NCI-H82 treated with DMSO at 0.1 percent for 48 hours (cell line): ENCODE data around the gene RMDN2.
A peak's percentile ranks its signal among the peaks of the same experiment; 100 is the strongest.
"Not testable (repeated sequence)": the region's sequence is repeated elsewhere in the genome, so short reads cannot be mapped to it uniquely, and the experiment has no call there.

Experiments
- DNase-seq: peaks from one replicate; lab custom pipeline; 2025; ENCODE audit not compliant: unreplicated experiment; lab: John Stamatoyannopoulos, UW

The RMDN2 gene

DNA sequence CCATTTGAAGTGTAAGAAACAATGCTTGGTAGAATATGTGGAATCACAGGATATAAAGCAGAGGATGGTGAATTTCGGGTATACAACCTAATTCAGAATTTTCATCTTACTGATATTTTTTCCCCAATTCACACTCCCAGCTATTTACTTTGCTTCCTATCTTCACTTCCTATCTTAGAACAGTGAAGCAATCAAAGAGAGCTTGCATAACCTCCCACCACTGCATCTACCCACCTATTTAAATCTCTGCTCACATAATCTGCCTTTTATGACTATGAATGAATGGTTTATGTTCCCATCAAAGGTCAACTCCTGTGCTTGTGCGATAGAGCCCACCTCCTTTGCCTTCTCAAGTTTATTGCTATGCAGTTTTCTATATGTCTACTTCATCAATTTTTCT is 3.3 kb downstream of the RMDN2 start:
- DNase-seq: no peak

DNA sequence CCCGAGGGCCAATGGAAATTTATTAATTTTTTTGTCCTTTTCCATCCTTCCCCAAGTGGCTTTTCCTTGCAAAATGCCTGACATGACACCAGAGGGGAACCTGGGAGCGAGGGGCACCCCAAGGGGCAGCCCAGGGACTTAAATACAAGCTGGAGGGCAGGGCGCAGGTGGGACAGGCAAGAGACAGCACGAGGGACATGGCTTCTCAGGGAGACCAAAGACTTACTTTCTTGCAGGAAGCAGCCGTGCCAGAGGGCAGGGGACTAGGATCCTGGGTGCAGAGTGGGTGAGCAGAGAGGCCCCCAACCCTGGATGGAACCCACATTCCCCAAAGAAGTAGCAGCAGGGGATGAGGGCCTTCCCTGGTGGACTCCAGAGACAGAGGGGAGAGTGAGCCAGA is 5.3 kb downstream of the RMDN2 start:
- DNase-seq: not testable (repeated sequence)

DNA sequence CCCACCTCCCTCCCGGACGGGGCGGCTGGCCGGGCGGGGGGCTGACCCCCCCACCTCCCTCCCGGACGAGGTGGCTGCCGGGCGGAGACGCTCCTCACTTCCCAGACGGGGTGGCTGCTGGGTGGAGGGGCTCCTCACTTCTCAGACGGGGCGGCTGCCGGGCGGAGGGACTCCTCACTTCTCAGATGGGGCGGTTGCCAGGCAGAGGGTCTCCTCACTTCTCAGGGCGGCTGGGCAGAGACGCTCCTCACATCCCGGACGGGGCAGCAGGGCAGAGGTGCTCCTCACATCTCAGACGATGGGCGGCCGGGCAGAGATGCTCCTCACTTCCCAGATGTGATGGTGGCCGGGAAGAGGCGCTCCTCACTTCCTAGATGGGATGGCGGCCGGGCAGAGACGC is 7.8 kb downstream of the RMDN2 start:
- DNase-seq: not testable (repeated sequence)

DNA sequence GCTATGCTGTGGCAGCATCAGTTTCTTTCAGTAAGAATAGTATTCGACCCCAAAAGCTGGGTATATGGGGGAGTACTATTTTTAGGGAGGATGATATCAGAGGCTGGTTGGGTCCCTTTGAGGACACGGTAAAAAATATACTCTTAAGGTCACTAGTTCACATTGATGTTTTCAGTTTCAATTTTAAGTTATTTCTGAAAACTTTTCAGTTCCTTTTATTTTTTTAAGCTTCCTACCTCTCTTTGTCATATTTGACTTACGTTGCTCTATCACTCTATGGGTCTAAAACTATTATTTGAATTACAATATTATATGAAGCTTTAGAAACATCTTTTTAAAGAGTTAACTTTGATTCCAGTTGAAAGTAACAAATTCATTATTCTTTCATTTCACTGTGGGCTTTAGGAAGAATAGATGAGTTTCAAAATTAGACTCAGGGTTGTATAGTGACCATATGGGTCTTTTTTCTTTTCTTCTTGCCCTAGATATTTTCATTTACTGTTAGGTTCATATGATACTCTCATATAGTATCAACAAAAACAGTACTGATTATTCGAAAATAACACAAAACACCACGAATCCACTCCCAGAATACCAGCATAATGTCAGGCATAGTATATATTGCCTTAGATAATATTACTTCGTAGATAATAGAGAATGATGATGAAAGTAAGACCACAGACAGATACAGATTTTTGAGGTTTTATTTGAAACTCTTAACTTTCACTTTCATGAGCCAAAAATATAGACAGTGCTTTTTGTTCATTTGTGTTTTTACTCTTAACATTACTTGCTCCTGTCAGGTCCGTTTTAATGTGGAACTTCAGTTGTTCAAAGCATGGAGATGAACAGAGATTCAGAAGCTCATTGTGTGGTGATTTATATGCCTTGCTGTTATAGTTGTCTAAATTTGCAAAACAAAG is 9.8 kb downstream of the RMDN2 start:
- no peak for DNase-seq

DNA sequence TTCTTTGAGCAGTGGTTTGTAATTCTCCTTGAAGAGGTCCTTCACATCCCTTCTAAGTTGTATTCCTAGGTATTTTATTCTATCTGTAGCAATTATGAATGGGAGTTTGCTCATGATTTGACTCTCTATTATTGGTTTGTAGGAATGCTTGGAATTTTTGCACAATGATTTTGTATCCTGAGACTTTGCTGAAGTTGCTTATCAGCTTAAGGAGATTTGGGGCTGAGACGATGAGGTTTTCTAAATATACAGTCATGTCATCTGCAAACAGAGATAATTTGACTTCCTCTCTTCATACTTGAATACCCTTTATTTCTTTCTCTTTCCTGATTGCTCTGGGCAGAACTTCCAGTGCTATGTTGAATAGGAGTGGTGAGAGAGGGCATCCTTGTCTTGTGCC is 12.5 kb downstream of the RMDN2 start:
- DNase-seq: not testable (repeated sequence)

DNA sequence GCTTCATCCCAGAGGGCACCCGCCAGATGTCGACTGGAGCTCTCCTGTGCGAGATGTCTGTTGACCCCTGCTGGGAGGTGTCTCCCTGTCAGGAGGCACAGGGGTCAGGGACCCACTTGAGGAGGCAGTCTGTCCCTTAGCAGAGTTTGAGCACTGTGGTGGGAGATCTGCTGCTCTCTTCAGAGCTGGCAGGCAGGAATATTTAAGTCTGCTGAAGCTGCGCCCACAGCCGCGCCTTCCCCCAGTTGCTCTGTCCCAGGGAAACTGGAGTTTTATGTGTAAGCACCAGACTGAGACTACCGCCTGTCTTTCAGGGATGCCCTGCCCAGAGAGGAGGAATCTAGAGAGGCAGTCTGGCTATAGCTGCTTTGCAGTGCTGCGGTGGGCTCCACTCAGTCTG is 16.2 kb downstream of the RMDN2 start:
- DNase-seq: not testable (repeated sequence)

DNA sequence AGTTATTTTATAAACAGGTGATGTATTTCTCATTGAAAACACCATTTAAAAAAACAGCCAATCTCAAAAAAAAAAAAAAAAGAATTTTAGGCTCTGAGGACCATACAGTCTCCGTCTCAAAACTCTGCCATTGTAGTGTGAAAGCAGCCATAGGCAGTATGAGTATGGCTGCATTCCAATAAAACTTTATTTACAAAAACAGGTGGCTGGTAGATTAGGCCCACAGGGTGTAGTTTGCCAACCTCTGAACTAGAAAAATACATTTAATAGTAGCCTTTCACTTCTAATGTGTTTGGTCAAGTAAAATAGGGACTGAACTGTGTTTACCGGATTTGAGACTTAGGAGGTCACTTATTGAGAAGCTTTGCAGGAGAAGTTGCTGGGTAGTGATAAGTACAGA is 19.2 kb downstream of the RMDN2 start:
- no peak for DNase-seq

DNA sequence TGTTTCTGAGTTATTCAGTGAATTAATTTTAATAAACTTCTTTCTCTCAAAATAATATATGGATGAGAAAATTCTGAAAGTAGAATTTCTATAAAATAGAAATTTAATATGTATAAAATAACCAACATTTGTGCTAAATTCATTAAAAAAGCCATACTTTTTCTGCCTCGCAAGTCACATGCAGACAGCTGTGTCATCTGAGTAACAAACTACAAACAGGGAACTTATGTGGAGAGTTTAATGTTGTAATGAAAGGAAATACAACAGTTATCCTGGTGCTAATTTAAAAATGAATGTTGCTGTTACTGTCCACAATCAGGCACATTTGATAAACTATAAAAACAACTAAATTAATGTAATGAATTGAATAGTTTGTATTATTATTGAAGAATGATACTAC is 22.2 kb downstream of the RMDN2 start:
- no peak for DNase-seq

DNA sequence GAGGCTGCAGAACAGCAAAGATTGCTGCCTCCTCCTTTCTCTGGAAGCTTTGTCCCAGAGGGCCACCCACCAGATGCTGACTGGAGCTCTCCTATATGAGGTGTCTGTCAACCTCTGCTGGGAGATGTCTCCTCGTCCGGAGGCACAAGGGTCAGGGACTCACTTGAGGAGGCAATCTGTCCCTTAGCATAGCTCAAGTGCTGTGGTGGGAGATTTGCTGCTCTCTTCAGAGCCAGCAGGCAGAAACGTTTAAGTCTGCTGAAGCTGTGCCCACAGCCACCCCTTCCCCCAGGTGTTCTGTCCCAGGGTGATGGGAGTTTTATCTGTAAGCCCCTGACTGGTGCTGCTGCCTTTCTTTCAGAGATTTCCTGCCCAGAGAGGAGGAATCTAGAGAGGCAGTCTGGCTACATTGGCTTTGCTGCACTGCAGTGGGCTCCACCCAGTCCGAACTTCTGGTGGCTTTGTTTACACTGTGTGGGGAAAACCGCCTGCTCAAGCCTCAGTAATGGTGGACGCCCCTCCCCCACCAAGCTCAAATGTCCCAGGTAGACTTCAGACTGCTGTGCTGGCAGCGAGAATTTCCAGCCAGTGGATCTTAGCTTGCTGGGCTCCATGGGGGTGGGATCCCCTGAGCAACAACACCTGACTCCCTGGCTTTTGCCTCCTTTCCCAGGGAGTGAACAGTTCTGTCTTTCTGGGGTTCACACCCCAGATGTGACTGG is 37.1 kb downstream of the RMDN2 start:
- DNase-seq: not testable (repeated sequence)

DNA sequence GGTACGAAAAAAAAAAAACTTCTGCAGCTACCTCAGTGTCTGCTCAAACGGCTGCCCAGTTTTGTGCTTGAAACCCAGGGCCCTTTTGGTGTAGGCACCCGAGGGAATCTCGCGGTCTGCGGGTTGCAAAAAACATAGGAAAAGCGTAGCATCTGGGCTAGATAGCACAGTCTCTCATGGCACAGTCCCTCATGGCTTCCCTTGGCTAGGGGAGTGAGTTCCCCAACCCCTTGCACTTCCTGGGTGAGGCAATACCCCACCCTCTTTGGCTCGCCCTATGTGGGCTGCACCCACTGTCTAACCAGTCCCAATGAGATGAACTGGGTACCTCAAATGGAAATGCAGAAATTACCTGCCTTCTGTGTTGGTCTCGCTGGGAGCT is 37.6 kb downstream of the RMDN2 start:
- DNase-seq: not testable (repeated sequence)

DNA sequence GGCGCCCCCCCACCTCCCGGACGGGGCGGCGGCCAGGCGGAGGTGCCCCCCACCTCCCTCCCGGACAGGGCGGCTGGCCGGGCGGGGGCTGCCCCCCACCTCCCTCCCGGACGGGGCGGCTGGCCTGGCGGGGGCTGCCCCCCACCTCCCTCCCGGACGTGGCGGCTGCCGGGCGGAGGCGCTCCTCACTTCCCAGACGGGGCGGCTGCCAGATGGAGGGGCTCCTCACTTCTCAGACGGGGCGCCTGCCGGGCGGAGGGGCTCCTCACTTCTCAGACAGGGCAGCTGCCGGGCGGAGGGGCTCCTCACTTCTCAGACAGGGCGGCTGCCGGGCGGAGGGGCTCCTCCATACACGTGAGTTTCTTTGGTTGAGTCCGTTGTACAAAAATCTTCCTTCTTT is 38.8 kb downstream of the RMDN2 start:
- DNase-seq: not testable (repeated sequence)

DNA sequence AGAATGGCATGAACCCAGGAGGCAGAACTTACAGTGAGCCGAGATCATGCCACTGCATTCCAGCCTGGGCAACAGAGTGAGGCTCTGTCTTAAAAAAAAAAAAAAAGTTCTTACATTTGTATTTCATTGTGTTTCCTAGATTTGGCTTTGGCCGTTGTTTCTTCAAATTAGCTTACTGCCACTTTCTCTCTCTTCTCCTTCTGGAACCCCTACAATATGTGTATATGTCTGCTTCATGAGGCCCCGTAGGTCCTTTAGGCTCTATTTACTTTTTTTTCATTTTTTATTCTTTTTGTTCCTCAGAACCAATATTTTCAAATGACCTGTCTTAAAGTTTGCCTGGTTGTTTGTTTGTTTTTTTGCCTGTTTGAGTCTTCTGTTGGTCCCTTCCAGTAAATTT is 41.2 kb downstream of the RMDN2 start:
- DNase-seq: no peak

DNA sequence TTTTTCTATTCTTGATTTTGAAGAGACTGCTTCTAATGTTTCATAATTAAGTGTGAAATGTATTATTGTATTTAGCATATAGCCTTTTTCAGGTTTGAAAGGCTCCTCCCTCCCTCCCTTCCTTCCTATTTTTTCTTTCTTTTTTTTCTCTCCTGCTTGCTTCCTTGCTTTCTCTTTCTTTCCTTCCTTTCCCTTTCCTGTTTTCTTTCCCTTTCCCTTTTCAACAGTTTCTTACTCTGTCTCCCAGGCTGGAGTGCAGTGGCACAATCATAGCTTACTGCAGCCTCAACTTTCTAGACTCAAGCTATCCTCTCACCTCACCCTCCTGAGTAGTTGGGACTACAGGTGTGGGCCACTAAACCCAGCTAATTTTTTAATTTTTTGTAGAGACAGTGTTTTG is 44.6 kb downstream of the RMDN2 start:
- no peak for DNase-seq

DNA sequence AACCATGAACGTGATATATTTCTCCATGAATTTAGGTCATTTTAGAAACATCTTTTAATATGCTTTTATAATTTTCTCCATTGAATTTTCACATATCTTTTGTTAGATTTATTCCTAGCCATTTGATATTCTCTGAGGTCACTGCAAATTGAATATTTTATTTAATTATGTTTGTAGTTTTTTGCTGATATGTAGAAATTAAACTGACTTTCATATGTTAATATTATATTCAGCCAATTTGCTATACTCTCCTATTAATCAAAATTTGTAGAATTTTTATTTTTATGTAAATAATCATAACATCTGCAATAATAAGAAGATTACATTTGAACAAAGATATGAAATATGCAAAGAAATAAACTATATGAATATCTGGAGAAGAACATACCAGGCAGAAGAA is 46.9 kb downstream of the RMDN2 start:
- DNase-seq: no peak

DNA sequence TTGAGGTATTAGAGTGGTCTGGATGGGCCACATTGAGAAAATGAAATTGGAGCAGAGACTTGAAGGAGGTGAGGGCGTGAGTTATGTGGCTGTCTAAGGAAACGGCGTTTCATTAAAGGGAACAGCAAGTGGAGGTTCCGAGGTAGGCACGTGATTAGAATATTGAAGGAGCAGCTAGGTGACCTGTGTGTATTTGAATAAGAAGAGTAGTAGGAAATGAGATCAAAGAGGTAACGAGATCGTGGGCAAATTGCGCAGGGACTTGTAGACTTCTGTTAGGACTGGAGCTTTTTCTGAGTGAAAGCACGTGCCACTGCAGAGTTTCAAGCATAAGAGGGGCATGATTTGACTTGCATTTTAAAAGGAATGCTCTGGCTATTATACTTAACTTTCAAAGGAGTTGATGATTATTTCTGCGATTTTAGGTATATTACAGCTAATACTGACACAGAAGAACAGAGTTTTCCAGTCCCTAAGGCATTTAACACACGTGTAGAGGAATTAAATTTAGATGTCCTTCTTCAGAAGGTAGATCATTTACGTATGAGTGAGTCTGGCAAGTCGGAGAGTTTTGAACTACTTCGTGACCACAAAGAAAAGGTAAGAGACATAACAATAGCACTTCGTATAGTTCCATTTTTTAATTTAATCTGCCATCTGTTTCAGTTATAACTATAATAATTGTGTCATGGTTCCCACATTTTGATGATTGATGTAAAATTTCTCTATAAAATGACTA is 48.7 kb downstream of the RMDN2 start:
- no peak for DNase-seq

DNA sequence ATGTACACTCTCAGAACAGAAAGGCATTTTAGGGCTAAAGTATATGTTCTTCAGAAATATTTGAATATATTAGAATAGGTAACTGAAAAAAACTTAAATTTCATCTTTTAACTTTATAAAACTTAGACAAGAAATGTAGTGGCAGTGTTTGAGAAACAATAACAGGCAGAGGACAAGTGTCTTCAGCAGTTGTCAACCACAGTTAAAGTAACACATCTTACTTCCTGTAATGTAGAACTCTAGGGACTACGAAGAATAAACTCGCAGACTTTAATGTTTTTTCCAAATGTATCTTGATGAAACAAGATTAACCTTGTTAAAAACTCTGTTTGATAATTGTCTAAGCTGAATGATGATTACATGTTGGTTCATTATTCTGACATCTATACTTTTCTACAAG is 50.7 kb downstream of the RMDN2 start:
- DNase-seq: no peak

DNA sequence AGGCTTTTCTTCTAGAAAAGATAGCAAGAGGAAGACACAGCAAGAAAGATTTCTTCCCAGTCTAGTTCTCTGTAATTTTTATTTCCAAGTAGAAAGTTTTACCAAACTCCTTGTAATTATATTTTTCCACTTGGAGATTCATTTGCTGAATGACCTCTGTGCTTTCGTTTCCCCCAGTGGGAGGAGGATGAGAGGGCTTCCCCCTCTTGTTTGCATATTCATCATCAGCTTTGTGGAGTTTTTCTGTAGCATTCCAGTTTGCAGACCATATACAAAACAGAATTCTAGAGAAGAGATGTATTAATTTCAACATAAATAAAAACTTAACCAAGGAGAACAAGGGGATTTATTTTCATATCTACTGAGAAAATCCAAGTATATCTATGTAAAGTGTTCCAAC is 51.3 kb downstream of the RMDN2 start:
- DNase-seq: no peak

DNA sequence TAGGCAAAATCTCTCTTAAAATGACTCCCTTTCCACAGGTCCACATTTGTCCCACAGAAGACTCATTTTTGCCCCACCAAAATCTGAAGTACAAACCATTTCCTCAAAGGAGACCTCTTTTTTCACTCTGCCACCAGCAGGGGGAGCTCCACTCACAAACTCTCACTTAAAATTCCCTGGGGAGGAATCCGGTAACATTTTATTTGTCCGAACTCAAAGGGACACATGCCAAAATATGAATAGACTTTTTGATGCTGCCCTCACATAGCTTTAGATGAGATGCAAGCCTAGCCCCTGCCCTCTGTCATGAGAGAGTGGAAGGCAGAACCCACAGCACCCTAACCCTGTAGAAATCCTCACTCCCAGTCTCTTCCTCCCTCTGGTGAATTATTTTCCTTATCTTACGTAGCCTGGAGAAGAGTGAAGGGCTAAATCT is 57.1 kb downstream of the RMDN2 start:
- peak; percentile 58 for DNase-seq

DNA sequence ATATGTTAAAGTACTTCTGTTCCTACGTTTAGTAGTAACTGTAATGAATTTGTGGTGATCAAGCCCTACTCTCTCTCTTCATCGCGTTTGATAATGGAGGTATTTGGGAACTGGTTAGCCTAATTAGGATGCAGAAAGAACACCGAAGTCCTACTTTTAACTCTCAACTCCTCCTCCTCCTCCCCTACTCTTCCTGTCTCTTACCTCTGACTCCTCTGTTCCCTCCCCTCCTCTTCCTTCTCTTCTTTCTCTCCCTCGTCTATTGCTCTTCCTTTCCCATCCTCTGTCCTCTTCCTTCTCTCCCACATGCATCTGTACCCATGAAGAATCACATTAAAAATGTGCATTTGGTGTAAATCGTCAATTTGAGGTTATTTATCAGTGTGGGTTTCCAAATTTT is 57.8 kb downstream of the RMDN2 start:
- DNase-seq: no peak

DNA sequence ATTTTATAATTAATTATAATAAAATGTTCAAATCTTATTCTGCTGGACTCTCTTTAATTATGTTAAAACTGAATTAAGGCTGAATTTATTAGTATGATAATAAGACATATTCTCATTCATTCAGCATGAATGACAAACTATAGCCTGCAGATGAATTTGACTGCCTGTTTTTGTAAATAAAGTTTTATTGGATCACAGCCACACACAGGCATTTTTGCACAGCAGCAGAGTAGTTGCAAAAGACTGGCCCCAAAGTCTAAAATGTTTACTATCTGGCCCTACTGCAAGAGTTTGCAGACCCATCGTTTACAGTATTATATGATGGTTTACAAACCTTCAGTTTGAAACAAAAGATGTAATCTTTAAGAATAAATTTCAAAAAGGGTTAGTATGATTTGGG is 58.6 kb downstream of the RMDN2 start:
- DNase-seq: no peak

DNA sequence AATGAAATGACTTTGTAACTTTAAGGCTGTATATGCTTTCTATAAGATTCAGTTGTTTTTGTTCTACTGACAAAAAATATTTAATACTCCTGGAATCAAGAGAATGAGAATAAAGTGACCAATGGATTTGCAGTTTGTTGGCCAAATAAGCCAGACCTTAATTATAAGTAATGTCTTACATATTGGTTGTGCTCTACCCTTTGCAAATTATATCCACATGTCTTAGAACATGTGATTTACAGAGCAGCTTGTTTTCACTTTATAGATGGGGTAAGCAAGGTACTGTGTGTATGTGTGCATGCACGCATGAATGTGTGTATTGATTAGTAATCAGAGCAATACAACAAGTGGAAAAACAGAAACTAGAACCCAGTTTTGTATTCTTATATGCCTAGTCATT is 59.1 kb downstream of the RMDN2 start:
- DNase-seq: no peak

DNA sequence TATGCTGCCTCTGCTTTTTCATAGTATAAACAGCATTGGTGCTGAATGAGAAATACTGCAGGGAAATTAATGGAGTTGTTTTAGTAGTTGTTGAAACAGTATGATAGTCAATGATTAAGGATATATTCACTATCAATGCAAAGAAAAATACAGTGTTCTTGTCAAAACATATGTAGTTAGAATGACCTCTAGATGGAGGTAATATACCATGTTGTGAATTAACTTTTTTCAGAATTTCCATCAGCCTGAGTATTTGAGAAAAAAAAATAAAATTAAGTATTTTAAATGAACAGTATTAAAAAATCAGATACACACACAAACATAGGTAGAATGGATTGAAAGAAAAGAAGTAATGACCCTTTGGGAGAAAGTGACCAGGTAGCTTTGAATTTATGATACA is 59.5 kb downstream of the RMDN2 start:
- DNase-seq: no peak
